Type B pancreatic cell (in vitro differentiated cells): ENCODE measurements around the gene TRAF3IP1. TPM values are rescaled to one million over a fixed set of nuclear protein-coding genes. Genes with fewer than 3 reads are reported as not detected.
A peak's percentile ranks its signal among the peaks of the same experiment; 100 is the strongest.

Experiments
- DNase-seq: peaks from one replicate; pipeline ENCODE4 v3.0.0; 2021; ENCODE audit warnings: mixed read lengths; ENCODE audit not compliant: unreplicated experiment; ENCODE audit errors: extremely low spot score
- H3K27ac Mint-ChIP-seq: 2 replicates; pipeline ENCODE4 v1.8.0; 2021; ENCODE audit warnings: mild to moderate bottlenecking, mixed read lengths
- H3K27me3 Mint-ChIP-seq: 2 replicates; pipeline ENCODE4 v1.8.0; 2021; ENCODE audit warnings: mixed read lengths
- H3K36me3 Mint-ChIP-seq: 2 replicates; pipeline ENCODE4 v1.8.0; 2021; ENCODE audit warnings: mixed read lengths
- H3K4me1 Mint-ChIP-seq: one replicate; pipeline ENCODE4 v1.8.0; 2021; ENCODE audit warnings: mixed read lengths; ENCODE audit not compliant: unreplicated experiment
- H3K4me3 Mint-ChIP-seq: 2 replicates; pipeline ENCODE4 v1.8.0; 2021; ENCODE audit warnings: mild to moderate bottlenecking, mixed read lengths
- H3K9me3 Mint-ChIP-seq: 2 replicates; pipeline ENCODE4 v1.8.0; 2021; ENCODE audit warnings: mixed read lengths
- total RNA-seq: library from RNA; stranded (reverse); gene quantifications from 2 replicates; pipeline ENCODE4 v1.2.1, GENCODE V29; 2021; ENCODE audit warnings: low replicate concordance
- TF ChIP-seq, protein P1 (sequence below): fragments of 200-600 bp; sonication (generic); conservative IDR thresholded peaks from 2 replicates; pipeline ENCODE4 v1.5.0; 2021; ENCODE audit warnings: antibody characterized with exemption, mild to moderate bottlenecking

TRAF3IP1 gene
- total RNA-seq, 1 donor from 2014 or later = 20.9 TPM

DNA sequence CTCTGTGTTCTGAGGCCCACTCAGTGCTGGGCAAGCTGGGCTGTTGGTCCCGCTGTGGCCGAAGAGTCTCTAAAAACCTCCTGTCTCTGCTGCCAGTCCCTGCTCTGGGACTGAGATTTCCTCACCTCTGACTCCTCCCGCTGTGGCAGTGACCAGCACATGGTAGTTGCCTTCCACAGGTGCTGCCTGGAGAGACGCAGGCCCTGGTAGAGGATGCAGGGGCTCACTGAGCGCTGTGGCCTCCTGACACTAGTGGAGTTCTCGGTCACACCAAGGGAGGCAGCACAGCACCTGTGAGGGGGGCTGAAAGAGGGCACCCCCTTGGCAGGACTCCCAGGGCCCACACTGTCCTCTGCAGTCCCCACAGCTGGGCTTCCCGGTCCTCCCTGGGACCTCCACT is 102.6 kb downstream of the TRAF3IP1 start:
- H3K36me3 Mint-ChIP-seq = peaks cover 2% of the 10 kb centered on the region
- H3K27ac Mint-ChIP-seq = no peak overlapping the region
- no peaks in the 10 kb centered on the region for H3K9me3 Mint-ChIP-seq
- H3K4me3 Mint-ChIP-seq = no peak overlapping the region
- H3K27me3 Mint-ChIP-seq = peaks cover 3% of the 10 kb centered on the region
- TF ChIP-seq, protein P1, sequence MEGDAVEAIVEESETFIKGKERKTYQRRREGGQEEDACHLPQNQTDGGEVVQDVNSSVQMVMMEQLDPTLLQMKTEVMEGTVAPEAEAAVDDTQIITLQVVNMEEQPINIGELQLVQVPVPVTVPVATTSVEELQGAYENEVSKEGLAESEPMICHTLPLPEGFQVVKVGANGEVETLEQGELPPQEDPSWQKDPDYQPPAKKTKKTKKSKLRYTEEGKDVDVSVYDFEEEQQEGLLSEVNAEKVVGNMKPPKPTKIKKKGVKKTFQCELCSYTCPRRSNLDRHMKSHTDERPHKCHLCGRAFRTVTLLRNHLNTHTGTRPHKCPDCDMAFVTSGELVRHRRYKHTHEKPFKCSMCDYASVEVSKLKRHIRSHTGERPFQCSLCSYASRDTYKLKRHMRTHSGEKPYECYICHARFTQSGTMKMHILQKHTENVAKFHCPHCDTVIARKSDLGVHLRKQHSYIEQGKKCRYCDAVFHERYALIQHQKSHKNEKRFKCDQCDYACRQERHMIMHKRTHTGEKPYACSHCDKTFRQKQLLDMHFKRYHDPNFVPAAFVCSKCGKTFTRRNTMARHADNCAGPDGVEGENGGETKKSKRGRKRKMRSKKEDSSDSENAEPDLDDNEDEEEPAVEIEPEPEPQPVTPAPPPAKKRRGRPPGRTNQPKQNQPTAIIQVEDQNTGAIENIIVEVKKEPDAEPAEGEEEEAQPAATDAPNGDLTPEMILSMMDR = no peak
- DNase-seq = no peak
- peaks cover 44% of the 10 kb centered on the region for H3K4me1 Mint-ChIP-seq

DNA sequence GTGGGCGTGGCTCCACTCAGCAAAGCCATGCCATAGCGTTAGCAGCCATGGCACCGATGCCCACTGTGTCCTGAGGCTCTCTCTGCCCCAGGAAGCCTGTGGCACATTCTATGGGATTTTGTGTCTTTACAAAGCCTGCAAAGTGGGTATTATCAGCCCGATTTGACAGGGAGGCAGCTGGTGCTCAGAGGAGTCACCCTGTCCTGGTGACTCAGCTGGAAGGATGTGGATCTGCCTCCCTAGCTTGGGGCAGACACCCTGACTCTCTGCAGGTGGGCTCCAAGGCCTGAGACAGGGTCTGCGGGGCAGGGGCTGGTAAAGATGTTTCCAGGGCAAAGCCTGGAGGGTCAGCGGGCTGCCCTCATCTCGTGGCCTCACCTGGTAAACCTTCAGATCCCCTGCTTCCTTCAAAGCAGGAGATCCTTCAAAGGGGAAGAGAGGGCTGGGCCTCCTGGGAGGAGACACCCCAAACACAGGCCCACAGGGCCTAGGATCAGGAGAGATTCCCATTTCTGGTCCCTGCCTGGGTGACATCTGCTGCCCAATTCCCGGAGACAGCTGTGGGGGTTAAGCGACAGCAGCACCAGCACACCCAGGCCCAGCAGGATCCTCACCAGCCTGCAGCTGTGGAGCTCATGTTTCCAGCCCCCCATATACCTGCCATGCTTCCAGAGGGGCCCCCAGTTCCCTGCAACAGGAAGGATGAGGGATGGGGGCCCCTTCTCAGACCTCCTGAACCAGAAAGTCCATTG is 103.4 kb downstream of the TRAF3IP1 start:
- no peak for DNase-seq
- H3K4me1 Mint-ChIP-seq = peaks cover 40% of the 10 kb centered on the region
- no peak overlapping the region for H3K27ac Mint-ChIP-seq
- H3K4me3 Mint-ChIP-seq = peak overlapping the region; percentile 84
- TF ChIP-seq, protein P1 = no peak
- H3K36me3 Mint-ChIP-seq = peaks cover 4% of the 10 kb centered on the region
- H3K9me3 Mint-ChIP-seq = no peaks in the 10 kb centered on the region
- H3K27me3 Mint-ChIP-seq = peaks cover 3% of the 10 kb centered on the region

DNA sequence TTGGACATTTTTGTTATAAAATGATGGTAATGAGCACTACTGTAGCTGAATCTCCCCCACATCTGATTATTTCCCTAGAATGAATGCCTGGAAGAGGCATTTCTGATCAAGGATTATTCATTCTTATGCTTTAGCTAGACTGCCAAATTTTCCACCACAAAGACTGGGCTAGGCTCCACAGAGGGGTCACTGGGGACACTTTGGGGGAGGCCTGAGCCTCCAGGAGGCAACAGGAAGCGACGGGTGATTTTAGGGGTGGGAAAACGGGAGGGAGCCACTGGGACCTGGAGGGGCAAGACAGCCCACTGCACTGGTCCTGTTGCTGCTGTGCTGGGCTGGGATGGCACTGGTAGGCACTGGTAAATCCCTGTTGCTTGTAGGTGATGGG is 104.0 kb downstream of the TRAF3IP1 start:
- peaks cover 40% of the 10 kb centered on the region for H3K4me1 Mint-ChIP-seq
- TF ChIP-seq, protein P1 = no peak
- H3K36me3 Mint-ChIP-seq = peaks cover 6% of the 10 kb centered on the region
- H3K4me3 Mint-ChIP-seq = peak overlapping the region; percentile 84
- no peaks in the 10 kb centered on the region for H3K9me3 Mint-ChIP-seq
- no peak for DNase-seq
- no peak overlapping the region for H3K27ac Mint-ChIP-seq
- peaks cover 3% of the 10 kb centered on the region for H3K27me3 Mint-ChIP-seq

DNA sequence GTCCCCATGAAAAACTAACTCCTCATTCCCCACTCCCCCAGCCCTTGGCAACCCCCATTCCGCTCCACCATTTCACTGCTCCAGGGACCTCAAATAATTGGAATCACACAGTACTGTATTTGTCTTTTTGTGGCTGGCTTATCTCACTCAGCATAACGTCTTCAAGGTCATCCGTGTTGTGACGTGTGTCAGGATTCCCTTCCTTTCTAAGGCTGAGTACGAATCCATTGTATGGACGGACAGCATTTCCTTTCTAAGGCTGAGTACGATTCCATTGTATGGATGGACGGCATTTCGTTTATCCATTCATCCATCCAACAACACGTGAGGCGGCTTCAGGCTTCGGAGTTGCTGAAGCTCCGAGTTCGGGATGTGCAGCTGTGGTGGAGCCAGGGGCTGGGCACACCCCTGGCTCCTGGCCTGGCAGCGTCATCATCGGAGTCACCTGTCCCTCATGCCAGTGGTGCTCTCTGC is 105.2 kb downstream of the TRAF3IP1 start:
- no peak for DNase-seq
- Mint-ChIP-seq H3K4me1 (peaks cover 30% of the 10 kb centered on the region), H3K9me3 (peaks cover 6% of the 10 kb centered on the region), H3K4me3 (peak overlapping the region; percentile 65), H3K27me3 (peaks cover 3% of the 10 kb centered on the region), H3K27ac (no peak overlapping the region), H3K36me3 (peaks cover 14% of the 10 kb centered on the region)
- TF ChIP-seq, protein P1 = no peak

DNA sequence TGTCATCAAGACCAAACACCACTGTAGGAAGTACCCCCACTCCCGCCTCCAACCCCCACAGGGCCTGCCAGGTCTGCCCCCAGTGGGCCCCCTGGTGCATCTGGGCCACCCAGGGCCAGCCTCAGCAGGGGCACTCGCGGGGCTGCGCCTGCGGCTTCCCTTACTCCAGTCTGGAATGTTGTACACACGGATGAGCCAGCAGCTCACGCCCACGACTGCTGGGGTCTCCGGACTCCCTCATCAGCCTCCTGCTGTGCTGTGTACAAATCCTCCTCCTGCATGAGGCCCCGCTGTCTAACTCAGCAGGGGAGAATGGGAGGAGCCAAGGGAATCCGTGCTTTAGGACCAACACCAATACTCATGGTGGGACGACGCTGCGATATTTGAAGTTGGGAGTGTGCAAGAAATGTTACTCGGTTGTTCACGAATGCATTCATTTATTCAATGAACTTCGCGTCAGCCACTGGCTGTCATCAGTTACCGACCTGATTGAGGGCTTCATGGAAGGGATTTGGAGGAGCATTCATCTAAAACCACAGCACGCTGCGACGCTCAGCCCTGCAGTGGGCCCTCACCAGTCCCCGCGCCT is 105.8 kb downstream of the TRAF3IP1 start:
- peak overlapping the region; percentile 97 for H3K4me3 Mint-ChIP-seq
- peak overlapping the region; percentile 88 for H3K27ac Mint-ChIP-seq
- TF ChIP-seq, protein P1 = no peak
- H3K27me3 Mint-ChIP-seq = peaks cover 3% of the 10 kb centered on the region
- H3K4me1 Mint-ChIP-seq = peaks cover 25% of the 10 kb centered on the region
- peaks cover 20% of the 10 kb centered on the region for H3K36me3 Mint-ChIP-seq
- H3K9me3 Mint-ChIP-seq = peaks cover 6% of the 10 kb centered on the region
- DNase-seq = no peak
